Islet precursor cell (in vitro differentiated cells): ENCODE measurements around the gene NXF1.
"Not testable (repeated sequence)": the region's sequence is repeated elsewhere in the genome, so short reads cannot be mapped to it uniquely, and the experiment has no call there.

Source experiments
- DNase-seq: peaks from one replicate; pipeline ENCODE4 v3.0.0-alpha.2; 2018

NXF1 gene

DNA sequence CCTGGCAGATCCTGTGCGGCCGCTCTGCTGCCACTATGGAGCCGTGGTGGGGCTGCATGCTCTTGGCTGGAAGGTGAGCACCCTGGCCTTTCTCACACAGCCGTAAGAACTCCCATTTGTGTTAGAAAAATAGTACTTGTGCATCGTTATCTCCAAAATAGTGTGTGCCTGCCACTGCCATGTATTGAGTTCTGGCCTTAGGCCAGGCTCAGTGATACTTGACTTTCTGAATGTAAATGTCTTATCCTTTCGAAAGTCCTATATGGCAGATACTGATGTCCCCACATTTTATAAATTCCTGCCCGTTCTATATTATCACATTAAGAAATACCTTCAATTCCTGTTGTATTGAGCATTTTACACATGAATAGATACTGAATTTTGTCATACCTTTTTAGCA lies 22.5 kb downstream of the NXF1 start:
- DNase-seq: no peak

- DNase-seq: no peak
These were observed 26.8 kb downstream of the NXF1 start for GRCh38 chr11:62778441-62778840.

- DNase-seq: no peak
These were observed 27.9 kb downstream of the NXF1 start for GRCh38 chr11:62777389-62777788.

DNA sequence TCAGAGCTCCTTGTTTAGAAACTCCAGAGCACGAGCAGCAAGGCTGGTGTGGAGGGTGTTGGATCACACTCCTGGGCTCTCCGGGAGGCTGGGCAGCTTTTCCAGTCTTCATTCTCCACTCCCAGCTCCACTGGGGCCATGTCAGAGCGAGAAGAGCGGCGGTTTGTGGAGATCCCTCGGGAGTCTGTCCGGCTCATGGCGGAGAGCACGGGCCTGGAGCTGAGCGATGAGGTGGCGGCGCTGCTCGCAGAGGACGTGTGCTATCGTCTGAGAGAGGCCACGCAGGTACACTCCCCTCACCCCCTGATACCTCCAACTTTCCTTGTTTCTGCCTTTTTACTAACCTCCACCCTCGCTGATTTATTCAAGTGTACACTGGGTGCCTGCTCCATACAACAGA lies 29.6 kb downstream of the NXF1 start:
- DNase-seq: no peak

- no peak for DNase-seq
These were observed 30.8 kb downstream of the NXF1 start for GRCh38 chr11:62774407-62774806.

DNA sequence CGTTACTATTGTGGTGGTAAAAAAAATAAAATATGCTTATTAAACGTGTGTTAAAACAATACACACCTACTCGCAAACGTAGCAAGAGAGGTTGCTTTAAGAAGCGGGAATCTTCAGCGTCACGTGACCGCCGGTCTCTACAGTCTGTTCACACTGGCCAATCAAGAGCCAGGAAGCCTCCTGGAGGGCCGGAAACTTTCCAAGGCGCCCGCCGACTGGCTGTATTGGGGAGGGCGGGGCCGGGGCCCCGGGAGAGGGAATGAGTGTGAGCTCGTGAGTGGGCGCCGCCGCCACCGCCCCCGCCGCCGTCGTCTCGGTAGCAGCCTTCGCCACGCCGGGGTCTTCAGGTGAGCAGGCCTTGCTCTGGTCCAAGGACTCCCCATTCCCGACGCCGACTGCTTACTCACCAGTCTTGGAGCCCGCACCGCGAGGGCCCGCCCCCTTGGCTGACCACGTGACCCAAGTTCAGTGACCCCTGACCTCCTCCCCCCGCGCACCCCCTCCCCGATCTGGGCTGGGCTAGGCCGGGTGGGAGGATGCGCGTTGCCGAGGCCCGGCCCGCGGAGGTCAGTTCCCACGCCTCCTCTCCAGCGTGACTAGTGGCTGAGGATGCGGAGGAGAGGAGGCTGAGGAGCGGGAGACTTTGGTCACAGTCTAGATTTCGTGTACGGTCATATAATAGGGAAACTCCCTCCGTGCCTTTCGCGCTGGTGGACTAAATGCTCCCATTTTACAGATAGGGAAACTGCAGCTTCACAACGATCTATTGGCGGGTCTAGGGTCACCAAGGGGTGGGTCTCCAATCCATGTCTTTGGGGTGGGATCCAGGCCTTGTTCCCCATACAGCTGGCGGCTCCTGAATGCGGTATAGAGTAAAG lies 33.9 kb downstream of the NXF1 start, which contains the start of gene TAF6L:
TSS of gene TAF6L (plus strand) at position 253 of the 878 bp plus-strand sequence. CDS start 4,388 bp downstream, outside the sequence.
- DNase-seq: peak; percentile 99

- DNase-seq: no peak
These were observed 34.5 kb downstream of the NXF1 start for GRCh38 chr11:62770778-62771143.

- not testable (repeated sequence) for DNase-seq
These were observed 44.4 kb downstream of the NXF1 start for GRCh38 chr11:62760867-62761227.

GRCh38 chr11:62757846-62758788 lies 47.1 kb downstream of the NXF1 start:
- DNase-seq: no peak

- DNase-seq: peak; percentile 67
These were observed 50.1 kb downstream of the NXF1 start for GRCh38 chr11:62755086-62755615.

DNA sequence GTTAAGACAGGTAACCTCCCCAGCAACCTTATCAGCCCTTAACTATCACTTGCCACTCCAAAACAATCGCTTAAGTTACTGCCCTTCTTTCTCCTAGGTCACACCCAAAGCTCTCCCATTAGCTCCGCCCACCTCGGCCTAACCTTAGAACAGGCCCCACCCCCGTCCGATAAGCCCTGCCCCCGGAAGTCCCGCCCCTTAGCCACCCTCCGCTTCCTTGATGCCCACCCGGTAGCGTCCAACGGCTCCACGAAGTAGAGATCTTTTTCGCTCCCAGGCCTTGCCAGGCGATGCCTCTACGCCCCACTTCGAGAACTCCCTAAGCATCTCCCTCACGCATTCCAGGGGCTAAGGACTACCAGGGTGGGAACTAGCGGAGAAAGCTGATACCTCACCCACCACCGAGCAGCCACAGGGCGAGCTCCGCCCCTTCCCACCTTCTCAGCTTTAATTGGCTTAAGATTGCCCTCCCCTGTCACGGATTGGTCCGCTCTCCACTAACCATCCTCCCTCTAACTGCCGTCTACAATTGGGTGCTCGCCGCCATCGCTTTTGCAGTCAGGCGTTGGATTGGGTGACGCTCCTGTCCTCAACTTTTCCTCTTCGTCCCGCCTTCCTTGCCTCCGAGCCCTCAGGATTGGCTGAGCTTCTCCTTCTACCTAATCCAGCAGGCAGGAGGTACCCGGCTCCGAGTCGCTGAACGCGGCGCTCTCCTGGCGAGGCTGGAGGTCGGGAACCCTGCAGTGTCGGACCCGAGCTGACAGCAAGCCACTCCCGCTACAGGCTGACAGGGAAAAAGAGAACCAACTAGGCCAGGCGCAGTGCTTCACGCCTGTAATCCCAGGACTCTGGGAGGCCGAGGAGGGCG lies 51.3 kb downstream of the NXF1 start, which contains the start of gene ZBTB3:
TSS of gene ZBTB3 (minus strand) at position 425 of the 868 bp plus-strand sequence. CDS start 496 bp downstream, outside the sequence.
- peak; percentile 100 for DNase-seq

GRCh38 chr11:62752994-62753735 lies 52.1 kb downstream of the NXF1 start:
- DNase-seq: no peak

DNA sequence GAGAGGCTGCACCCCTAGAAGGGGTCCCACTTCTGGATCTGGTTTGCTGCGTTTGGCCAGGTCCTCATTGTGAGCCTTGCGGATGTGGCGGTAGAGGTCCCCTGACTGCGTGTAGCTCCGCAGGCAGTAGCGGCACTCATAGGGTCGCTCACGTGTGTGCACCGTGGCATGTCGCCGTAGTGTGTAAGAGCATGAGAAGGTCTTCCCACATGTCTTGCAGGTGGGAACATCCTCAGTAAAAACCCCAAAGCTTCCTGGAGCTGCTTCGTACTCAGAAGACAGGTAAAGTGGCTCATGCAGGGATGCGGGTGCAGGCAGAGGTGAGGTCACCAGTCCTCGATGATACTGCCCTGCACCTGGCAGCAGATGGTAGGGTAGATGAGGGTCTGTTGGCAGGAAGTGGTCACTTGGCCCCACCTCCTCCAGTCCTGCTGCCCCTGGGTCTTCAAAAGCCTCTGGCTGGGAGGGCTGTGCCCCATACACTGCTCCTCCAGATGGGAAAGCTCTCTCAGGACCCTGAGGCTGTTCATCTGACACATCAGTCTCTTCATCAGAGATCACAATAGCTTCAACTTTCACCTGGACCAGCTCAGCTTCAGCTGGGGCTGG lies 53.0 kb downstream of the NXF1 start:
- DNase-seq: no peak

- not testable (repeated sequence) for DNase-seq
These were observed 55.3 kb downstream of the NXF1 start for GRCh38 chr11:62749931-62750330.

DNA sequence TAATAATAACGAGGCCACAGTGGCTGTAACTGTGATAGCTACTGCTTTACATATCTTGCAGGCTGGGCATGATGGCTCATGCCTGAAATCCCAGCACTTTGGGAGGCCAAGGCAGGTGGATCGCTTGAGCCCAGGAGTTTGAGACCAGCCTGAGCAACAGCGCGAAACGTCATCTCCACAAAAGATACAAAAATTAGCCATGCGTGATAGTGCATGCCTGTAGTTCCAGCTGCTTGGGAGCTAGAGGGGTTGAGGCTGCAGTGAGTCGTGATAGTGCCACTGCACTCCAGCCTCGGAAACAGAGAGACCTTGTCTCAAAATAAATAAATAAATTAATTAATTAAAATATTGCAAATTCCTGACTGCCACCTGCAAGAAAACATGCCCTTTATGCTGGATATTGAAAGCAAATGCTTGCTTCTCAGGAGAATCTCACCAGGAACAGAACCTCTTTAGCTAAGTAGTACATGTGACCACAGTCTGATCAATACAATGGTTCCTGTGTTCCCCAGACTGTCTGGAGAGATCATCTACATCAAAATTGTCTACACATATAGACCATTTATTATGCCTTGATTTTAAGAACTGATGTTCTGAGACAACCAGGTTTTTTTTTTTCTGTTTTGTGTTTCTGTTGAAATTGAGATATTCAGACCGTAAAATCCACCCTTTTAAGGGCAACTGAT lies 57.6 kb downstream of the NXF1 start:
- peak; percentile 57 for DNase-seq
